ENCODE measurements around the gene ZNF598.
A peak's percentile ranks its signal among the peaks of the same experiment; 100 is the strongest.

ZNF598 gene

DNA sequence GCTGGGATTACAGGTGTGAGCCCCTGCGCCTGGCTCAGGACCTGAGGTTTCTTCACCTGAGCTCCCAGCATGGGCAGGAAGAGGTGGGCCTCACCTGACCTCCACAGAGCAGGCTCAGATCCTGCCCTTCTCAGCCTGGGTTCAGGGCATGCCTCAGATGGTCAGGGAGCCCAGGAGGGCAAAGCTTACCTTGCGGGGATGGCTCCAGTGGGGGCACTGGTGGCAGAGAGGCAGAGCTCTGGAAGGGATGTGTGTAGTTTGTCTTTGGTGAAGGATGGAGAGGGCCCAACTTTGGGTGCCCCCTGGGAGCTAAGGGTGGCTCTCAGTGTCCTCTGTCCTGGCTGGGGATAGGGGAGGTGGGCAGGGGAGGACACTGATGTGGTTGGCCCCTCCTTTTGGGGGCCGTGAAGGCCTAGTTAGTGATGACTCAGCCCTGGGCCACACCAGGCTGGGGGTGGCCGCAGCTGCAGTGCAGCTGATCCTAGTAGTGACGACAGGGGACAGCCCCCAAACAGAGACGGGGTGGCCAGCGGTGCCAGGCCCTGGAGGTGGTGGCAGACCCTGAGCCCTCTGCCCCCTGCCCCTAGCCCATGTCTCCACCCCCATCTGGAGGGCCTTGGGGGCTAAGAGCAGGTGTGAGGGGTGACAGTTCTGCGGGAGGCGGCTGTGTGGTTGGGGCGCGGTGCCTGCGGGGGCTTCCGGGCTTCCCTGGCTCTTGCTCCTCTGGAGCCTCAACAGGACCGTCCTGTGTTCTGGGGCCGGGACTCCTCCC lies 22.9 kb upstream of the ZNF598 start:
- H3K27ac ChIP-seq = no peak overlapping the region
- no peaks in the 10 kb centered on the region for H3K79me2 ChIP-seq (ENCODE audit: insufficient read depth, low read depth)
- H3K4me3 ChIP-seq (IDR thresholded peaks at IDR 0.05; ENCODE audit: insufficient read depth, low read depth, low read length) = no peak overlapping the region
- no peak overlapping the region for H2AFZ ChIP-seq (ENCODE audit: low read depth)
- TF ChIP-seq, protein P1, sequence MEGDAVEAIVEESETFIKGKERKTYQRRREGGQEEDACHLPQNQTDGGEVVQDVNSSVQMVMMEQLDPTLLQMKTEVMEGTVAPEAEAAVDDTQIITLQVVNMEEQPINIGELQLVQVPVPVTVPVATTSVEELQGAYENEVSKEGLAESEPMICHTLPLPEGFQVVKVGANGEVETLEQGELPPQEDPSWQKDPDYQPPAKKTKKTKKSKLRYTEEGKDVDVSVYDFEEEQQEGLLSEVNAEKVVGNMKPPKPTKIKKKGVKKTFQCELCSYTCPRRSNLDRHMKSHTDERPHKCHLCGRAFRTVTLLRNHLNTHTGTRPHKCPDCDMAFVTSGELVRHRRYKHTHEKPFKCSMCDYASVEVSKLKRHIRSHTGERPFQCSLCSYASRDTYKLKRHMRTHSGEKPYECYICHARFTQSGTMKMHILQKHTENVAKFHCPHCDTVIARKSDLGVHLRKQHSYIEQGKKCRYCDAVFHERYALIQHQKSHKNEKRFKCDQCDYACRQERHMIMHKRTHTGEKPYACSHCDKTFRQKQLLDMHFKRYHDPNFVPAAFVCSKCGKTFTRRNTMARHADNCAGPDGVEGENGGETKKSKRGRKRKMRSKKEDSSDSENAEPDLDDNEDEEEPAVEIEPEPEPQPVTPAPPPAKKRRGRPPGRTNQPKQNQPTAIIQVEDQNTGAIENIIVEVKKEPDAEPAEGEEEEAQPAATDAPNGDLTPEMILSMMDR (conservative IDR thresholded peaks at IDR 0.05; ENCODE audit: low read depth, low read length) = no peak
- H3K36me3 ChIP-seq (ENCODE audit: insufficient read depth) = no peaks in the 10 kb centered on the region
- no peak overlapping the region for H3K9ac ChIP-seq
- peak overlapping the region; percentile 11; the same call in 1 of the 2 replicates for H3K4me2 ChIP-seq
- H4K20me1 ChIP-seq (ENCODE audit: insufficient read depth) = no peaks in the 10 kb centered on the region
- peaks cover 7% of the 10 kb centered on the region for H3K27me3 ChIP-seq (ENCODE audit: insufficient read depth, low read depth)
- peaks cover 16% of the 10 kb centered on the region for H3K4me1 ChIP-seq (ENCODE audit: low read depth, poor library complexity, severe bottlenecking)

DNA sequence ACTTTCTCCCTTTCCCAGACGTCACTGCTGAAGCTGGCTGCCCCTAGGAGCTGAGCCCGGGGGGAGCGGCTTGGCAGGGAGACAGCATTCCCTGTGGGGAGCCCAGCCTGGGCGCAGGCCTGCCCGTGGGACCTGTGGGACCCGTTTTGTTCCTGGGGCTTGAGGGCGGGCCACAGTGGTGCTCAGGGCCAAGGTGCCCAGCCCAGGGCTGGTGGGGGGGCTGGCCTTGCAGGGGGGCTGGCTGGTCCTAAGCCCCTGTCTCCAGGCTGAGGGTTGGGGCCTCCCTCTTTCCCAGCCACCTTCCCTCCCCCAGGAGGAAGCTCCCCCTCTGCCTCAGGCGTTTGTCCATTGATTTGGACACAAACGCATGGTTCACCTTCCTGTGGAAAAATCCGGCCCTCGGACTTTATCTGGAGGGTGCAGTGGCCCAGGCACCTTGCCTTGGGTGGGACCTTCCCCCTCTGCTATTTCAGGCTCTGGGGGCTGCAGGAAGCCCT lies 21.5 kb upstream of the ZNF598 start:
- H3K27ac ChIP-seq = no peak overlapping the region
- no peaks in the 10 kb centered on the region for H4K20me1 ChIP-seq (ENCODE audit: insufficient read depth)
- peaks cover 18% of the 10 kb centered on the region for H3K4me1 ChIP-seq (ENCODE audit: low read depth, poor library complexity, severe bottlenecking)
- TF ChIP-seq, protein P1 (conservative IDR thresholded peaks at IDR 0.05; ENCODE audit: low read depth, low read length) = no peak
- H3K4me2 ChIP-seq = no peak overlapping the region
- no peak overlapping the region for H2AFZ ChIP-seq (ENCODE audit: low read depth)
- no peak overlapping the region for H3K9ac ChIP-seq
- H3K79me2 ChIP-seq (ENCODE audit: insufficient read depth, low read depth) = no peaks in the 10 kb centered on the region
- no peak overlapping the region for H3K4me3 ChIP-seq (IDR thresholded peaks at IDR 0.05; ENCODE audit: insufficient read depth, low read depth, low read length)
- H3K36me3 ChIP-seq (ENCODE audit: insufficient read depth) = no peaks in the 10 kb centered on the region
- H3K27me3 ChIP-seq (ENCODE audit: insufficient read depth, low read depth) = peaks cover 12% of the 10 kb centered on the region

DNA sequence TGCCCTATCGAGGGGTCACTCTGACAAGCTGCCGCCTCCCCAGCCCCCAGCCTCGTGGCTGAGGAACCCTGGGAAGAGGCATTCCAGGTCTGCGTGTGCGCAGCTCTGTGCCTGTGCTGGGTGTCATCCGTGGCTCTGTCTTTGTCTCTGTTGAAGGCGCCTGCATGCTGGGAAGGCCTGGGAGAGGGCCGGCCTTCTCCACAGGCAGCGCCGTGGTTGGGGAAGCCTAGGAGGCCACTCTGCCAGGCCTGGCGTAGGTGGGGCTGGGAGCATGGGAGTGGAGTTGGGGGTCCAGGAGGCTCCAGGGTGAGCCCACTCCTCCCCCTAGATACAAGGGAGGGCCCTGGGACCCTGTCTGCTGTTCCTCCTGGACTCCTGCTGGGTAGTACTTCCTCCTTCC lies 20.4 kb upstream of the ZNF598 start:
- no peaks in the 10 kb centered on the region for H3K79me2 ChIP-seq (ENCODE audit: insufficient read depth, low read depth)
- H3K27ac ChIP-seq = no peak overlapping the region
- H3K27me3 ChIP-seq (ENCODE audit: insufficient read depth, low read depth) = peaks cover 17% of the 10 kb centered on the region
- no peak overlapping the region for H3K9ac ChIP-seq
- H3K4me2 ChIP-seq = no peak overlapping the region
- no peak overlapping the region for H3K4me3 ChIP-seq (IDR thresholded peaks at IDR 0.05; ENCODE audit: insufficient read depth, low read depth, low read length)
- peaks cover 18% of the 10 kb centered on the region for H3K4me1 ChIP-seq (ENCODE audit: low read depth, poor library complexity, severe bottlenecking)
- H4K20me1 ChIP-seq (ENCODE audit: insufficient read depth) = no peaks in the 10 kb centered on the region
- TF ChIP-seq, protein P1 (conservative IDR thresholded peaks at IDR 0.05; ENCODE audit: low read depth, low read length) = no peak
- no peak overlapping the region for H2AFZ ChIP-seq (ENCODE audit: low read depth)
- no peaks in the 10 kb centered on the region for H3K36me3 ChIP-seq (ENCODE audit: insufficient read depth)

DNA sequence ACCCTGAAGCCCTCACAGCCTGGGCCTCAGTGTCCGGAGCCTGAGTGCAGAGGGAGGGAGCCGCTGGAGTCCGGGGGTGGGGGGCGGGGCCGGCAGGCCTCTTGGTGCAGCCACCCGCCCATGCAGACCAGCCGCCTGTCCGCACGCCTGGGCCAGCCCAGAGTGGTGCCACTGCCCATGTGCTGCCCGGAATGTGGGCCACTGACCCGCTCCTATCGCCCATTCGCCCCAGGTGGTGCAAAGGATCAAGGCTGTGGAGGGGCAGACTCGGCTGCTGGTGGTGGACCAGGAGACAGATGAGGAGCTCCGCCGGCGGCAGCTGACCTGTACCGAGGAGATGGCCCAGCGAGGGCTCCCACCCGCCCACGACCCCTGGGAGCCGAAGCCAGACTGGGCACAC lies 19.7 kb upstream of the ZNF598 start:
- Histone ChIP-seq H3K36me3 (ENCODE audit: insufficient read depth) (no peaks in the 10 kb centered on the region), H3K4me1 (ENCODE audit: low read depth, poor library complexity, severe bottlenecking) (peaks cover 18% of the 10 kb centered on the region), H3K9ac (no peak overlapping the region), H3K79me2 (ENCODE audit: insufficient read depth, low read depth) (no peaks in the 10 kb centered on the region), H2AFZ (ENCODE audit: low read depth) (no peak overlapping the region), H3K27ac (no peak overlapping the region), H3K4me2 (no peak overlapping the region), H4K20me1 (ENCODE audit: insufficient read depth) (no peaks in the 10 kb centered on the region), H3K27me3 (ENCODE audit: insufficient read depth, low read depth) (peaks cover 17% of the 10 kb centered on the region), H3K4me3 (IDR thresholded peaks at IDR 0.05; ENCODE audit: insufficient read depth, low read depth, low read length) (no peak overlapping the region)
- TF ChIP-seq, protein P1 (conservative IDR thresholded peaks at IDR 0.05; ENCODE audit: low read depth, low read length) = no peak
